Muscle of leg (tissue), 11 donors: ENCODE measurements around the gene RERE. TPM values are rescaled to one million over a fixed set of nuclear protein-coding genes. Genes with fewer than 3 reads are reported as not detected.

Source experiments
- DNase-seq: peaks from one replicate; pipeline ENCODE4 v3.0.0; 2013
- H3K27ac ChIP-seq: one replicate; pipeline ENCODE4 v1.5.1; 2013; ENCODE audit warnings: mild to moderate bottlenecking, low read length, control low read depth
- H3K27me3 ChIP-seq: one replicate; pipeline ENCODE4 v1.6.1; 2013; ENCODE audit warnings: low read length; ENCODE audit not compliant: control insufficient read depth, insufficient read depth
- H3K36me3 ChIP-seq: one replicate; pipeline ENCODE4 v1.6.1; 2013; ENCODE audit warnings: low read length; ENCODE audit not compliant: control insufficient read depth, insufficient read depth
- H3K4me1 ChIP-seq: one replicate; pipeline ENCODE4 v1.6.1; 2013; ENCODE audit warnings: low read length; ENCODE audit not compliant: control insufficient read depth, insufficient read depth
- H3K4me3 ChIP-seq: one replicate; pipeline ENCODE4 v1.5.1; 2013; ENCODE audit warnings: low read length, control low read depth
- H3K9me3 ChIP-seq: replicated peaks from 2 replicates; pipeline ENCODE4 v1.6.1; 2013; ENCODE audit warnings: low read depth, low read length; ENCODE audit not compliant: control insufficient read depth
- WGBS: methylation state at CpG from one replicate; pipeline ENCODE4 v1.1.5; 2013; ENCODE audit warnings: missing lambda C conversion rate; ENCODE audit not compliant: insufficient coverage; 5-methylcytosine and 5-hydroxymethylcytosine counted together
- polyA plus RNA-seq, 8 donors: library from polyadenylated mRNA; unstranded; fragments of 120-200 nt; gene quantifications; one replicate each; pipeline versions ENCODE4 v1.2.1 to v1.2.3, GENCODE V29; 2013; ENCODE audit warnings: inconsistent platforms in 1 of 8, low replicate concordance in 1 of 8; ENCODE audit not compliant: insufficient read length in 8 of 8, insufficient read depth in 1 of 8
- total RNA-seq: library from RNA; stranded (reverse); fragments of 120-200 nt; gene quantifications from one replicate; pipeline ENCODE4 v1.2.4, GENCODE V29; 2013

RERE gene
- total and polyA plus RNA-seq, 9 donors, result 63.7 to 102 (median 82.8) TPM

- Histone ChIP-seq H3K4me1 (peaks cover 27% of the 10 kb centered on the region), H3K36me3 (peaks cover 90% of the 10 kb centered on the region), H3K4me3 (no peak overlapping the region), H3K27me3 (no peaks in the 10 kb centered on the region), H3K9me3 (no peaks in the 10 kb centered on the region), H3K27ac (no peak overlapping the region)
- DNase-seq, result no peak
- 80% methylated on average over 11 of the region's 21 CpGs for WGBS
These were observed 456.1 kb downstream of the RERE start for GRCh38 chr1:8361198-8361849.

- Histone ChIP-seq H3K9me3 (no peaks in the 10 kb centered on the region), H3K4me1 (peaks cover 25% of the 10 kb centered on the region), H3K4me3 (no peak overlapping the region), H3K27me3 (no peaks in the 10 kb centered on the region), H3K27ac (no peak overlapping the region), H3K36me3 (peaks cover 90% of the 10 kb centered on the region)
- WGBS, result 88% methylated on average over 18 of the region's 26 CpGs
- no peak for DNase-seq
These were observed 456.8 kb downstream of the RERE start for GRCh38 chr1:8360493-8361197.

- no peaks in the 10 kb centered on the region for H3K27me3 ChIP-seq
- peaks cover 21% of the 10 kb centered on the region for H3K4me1 ChIP-seq
- H3K4me3 ChIP-seq, result no peak overlapping the region
- WGBS, result 92% methylated on average over 32 of the region's 44 CpGs
- no peaks in the 10 kb centered on the region for H3K9me3 ChIP-seq
- DNase-seq, result no peak
- peaks cover 96% of the 10 kb centered on the region for H3K36me3 ChIP-seq
- H3K27ac ChIP-seq, result no peak overlapping the region
These were observed 457.6 kb downstream of the RERE start for GRCh38 chr1:8359617-8360481.

- H3K4me1 ChIP-seq, result peaks cover 13% of the 10 kb centered on the region
- no peak overlapping the region for H3K4me3 ChIP-seq
- WGBS, result 86% methylated on average over 22 of the region's 26 CpGs
- no peaks in the 10 kb centered on the region for H3K9me3 ChIP-seq
- H3K27me3 ChIP-seq, result no peaks in the 10 kb centered on the region
- H3K27ac ChIP-seq, result no peak overlapping the region
- DNase-seq, result no peak
- H3K36me3 ChIP-seq, result peaks cover 91% of the 10 kb centered on the region
These were observed 458.4 kb downstream of the RERE start for GRCh38 chr1:8358897-8359616.

GRCh38 chr1:8358241-8358896 is 459.1 kb downstream of the RERE start:
- no peaks in the 10 kb centered on the region for H3K9me3 ChIP-seq
- peaks cover 10% of the 10 kb centered on the region for H3K4me1 ChIP-seq
- no peak overlapping the region for H3K27ac ChIP-seq
- peaks cover 92% of the 10 kb centered on the region for H3K36me3 ChIP-seq
- no peak overlapping the region for H3K4me3 ChIP-seq
- WGBS, result 92% methylated on average over 46 of the region's 46 CpGs
- DNase-seq, result no peak
- H3K27me3 ChIP-seq, result no peaks in the 10 kb centered on the region

- Histone ChIP-seq H3K27me3 (no peaks in the 10 kb centered on the region), H3K4me1 (peaks cover 12% of the 10 kb centered on the region), H3K4me3 (no peak overlapping the region), H3K9me3 (no peaks in the 10 kb centered on the region), H3K27ac (no peak overlapping the region), H3K36me3 (peaks cover 92% of the 10 kb centered on the region)
- no peak for DNase-seq
- WGBS, result 79% methylated on average over 14 of the region's 14 CpGs
These were observed 459.9 kb downstream of the RERE start for GRCh38 chr1:8357329-8358101.

GRCh38 chr1:8356256-8357209 is 460.9 kb downstream of the RERE start:
- peaks cover 87% of the 10 kb centered on the region for H3K36me3 ChIP-seq
- H3K4me3 ChIP-seq, result no peak overlapping the region
- peaks cover 13% of the 10 kb centered on the region for H3K4me1 ChIP-seq
- H3K27me3 ChIP-seq, result no peaks in the 10 kb centered on the region
- H3K9me3 ChIP-seq, result no peaks in the 10 kb centered on the region
- DNase-seq, result no peak
- no peak overlapping the region for H3K27ac ChIP-seq
- WGBS, result 90% methylated on average over 22 of the region's 27 CpGs

GRCh38 chr1:8355439-8356255 is 461.8 kb downstream of the RERE start:
- Histone ChIP-seq H3K4me1 (peaks cover 22% of the 10 kb centered on the region), H3K36me3 (peaks cover 87% of the 10 kb centered on the region), H3K27me3 (no peaks in the 10 kb centered on the region), H3K4me3 (no peak overlapping the region), H3K27ac (no peak overlapping the region), H3K9me3 (no peaks in the 10 kb centered on the region)
- DNase-seq, result no peak
- 87% methylated on average over 14 of the region's 24 CpGs for WGBS
